ENCODE results near the gene SPHK2.
"Not testable (repeated sequence)": the region's sequence is repeated elsewhere in the genome, so short reads cannot be mapped to it uniquely, and the experiment has no call there.

Gene SPHK2

GRCh38 chr19:48618916-48619691, at the start of gene SPHK2, which contains the start of gene RPL18:
SPHK2 (plus strand) TSS chr19:48619506; CDS start chr19:48620515, 1,009 bp downstream.
RPL18 (minus strand) TSS chr19:48619178; CDS start chr19:48619143, 35 bp downstream.
- H3K27ac ChIP-seq = peak within 1 kb of the TSS; percentile 90

GRCh38 chr19:48569814-48570213, 49.5 kb upstream of the SPHK2 start:
- H3K27ac ChIP-seq = peak overlapping the region; percentile 72; the same call in 1 of the 2 replicates
- TF ChIP-seq CTCF (conservative IDR thresholded peaks at IDR 0.05) = no peak

More at GRCh38 chr19:48618916-48619691, at the start of gene SPHK2, which contains the start of gene RPL18:
- TF ChIP-seq CTCF (conservative IDR thresholded peaks at IDR 0.05) = no peak

- no peak for TF ChIP-seq CTCF (conservative IDR thresholded peaks at IDR 0.05)
- H3K27ac ChIP-seq = peak overlapping the region; percentile 72
These were observed 47.7 kb upstream of the SPHK2 start for GRCh38 chr19:48571378-48572162.

- TF ChIP-seq CTCF (conservative IDR thresholded peaks at IDR 0.05) = no peak
- H3K27ac ChIP-seq = peak overlapping the region; percentile 72
These were observed 46.2 kb upstream of the SPHK2 start for GRCh38 chr19:48573163-48573505.

GRCh38 chr19:48575931-48576622, 43.2 kb upstream of the SPHK2 start:
- no peak for TF ChIP-seq CTCF (conservative IDR thresholded peaks at IDR 0.05)

GRCh38 chr19:48577908-48578307, 41.4 kb upstream of the SPHK2 start:
- H3K27ac ChIP-seq = not testable (repeated sequence)

More at GRCh38 chr19:48575931-48576622, 43.2 kb upstream of the SPHK2 start:
- H3K27ac ChIP-seq = no peak overlapping the region

- H3K27ac ChIP-seq = no peak overlapping the region
- no peak for TF ChIP-seq CTCF (conservative IDR thresholded peaks at IDR 0.05)
These were observed 40.4 kb upstream of the SPHK2 start for GRCh38 chr19:48578891-48579290.
